ENCODE results near the gene PDLIM5. TPM values are rescaled to one million over a fixed set of nuclear protein-coding genes. Genes with fewer than 3 reads are reported as not detected.

PDLIM5 gene
- total RNA-seq, 2 donors from 2014 or later = 598 to 841 TPM

DNA sequence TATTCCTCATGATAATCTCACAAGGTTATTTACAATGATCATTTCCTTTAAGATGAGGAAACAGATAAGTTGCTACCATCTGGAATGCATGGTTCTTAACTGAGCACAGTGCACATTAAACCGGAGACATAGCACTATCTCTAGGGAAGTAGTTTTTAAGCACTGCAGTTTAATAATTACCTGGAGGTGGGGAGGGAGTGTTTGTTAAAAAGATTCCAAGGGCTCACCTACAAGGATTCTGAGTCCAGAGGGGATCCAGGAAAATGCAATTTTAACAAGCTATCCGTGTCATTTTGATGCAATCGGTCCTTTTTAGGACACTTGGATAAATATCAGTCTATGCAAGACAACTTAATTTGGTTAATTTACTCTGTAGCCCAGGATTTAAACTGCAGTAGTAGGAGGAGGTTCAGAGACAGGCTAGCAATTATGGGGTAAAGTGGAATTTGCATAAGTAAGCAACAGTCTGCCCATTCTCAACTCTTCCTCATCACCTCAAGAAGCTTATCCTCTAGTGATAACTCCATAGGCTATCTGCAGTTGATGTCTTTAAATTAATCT, 2.8 kb upstream of the PDLIM5 start:
- TF ChIP-seq, protein P1, sequence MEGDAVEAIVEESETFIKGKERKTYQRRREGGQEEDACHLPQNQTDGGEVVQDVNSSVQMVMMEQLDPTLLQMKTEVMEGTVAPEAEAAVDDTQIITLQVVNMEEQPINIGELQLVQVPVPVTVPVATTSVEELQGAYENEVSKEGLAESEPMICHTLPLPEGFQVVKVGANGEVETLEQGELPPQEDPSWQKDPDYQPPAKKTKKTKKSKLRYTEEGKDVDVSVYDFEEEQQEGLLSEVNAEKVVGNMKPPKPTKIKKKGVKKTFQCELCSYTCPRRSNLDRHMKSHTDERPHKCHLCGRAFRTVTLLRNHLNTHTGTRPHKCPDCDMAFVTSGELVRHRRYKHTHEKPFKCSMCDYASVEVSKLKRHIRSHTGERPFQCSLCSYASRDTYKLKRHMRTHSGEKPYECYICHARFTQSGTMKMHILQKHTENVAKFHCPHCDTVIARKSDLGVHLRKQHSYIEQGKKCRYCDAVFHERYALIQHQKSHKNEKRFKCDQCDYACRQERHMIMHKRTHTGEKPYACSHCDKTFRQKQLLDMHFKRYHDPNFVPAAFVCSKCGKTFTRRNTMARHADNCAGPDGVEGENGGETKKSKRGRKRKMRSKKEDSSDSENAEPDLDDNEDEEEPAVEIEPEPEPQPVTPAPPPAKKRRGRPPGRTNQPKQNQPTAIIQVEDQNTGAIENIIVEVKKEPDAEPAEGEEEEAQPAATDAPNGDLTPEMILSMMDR (IDR thresholded peaks at IDR 0.05) = no peak
- no peaks in the 10 kb centered on the region for H3K9me3 ChIP-seq
- H3K36me3 ChIP-seq = peaks cover 12% of the 10 kb centered on the region
- H3K4me1 ChIP-seq = peaks cover 0 to 11% of the 10 kb centered on the region in 2 donors
- H3K27me3 ChIP-seq = no peaks in the 10 kb centered on the region
- DNase-seq (ENCODE audit: low spot score) = no peak
- H3K27ac ChIP-seq = no peak overlapping the region
- no peak overlapping the region for H3K4me3 ChIP-seq

DNA sequence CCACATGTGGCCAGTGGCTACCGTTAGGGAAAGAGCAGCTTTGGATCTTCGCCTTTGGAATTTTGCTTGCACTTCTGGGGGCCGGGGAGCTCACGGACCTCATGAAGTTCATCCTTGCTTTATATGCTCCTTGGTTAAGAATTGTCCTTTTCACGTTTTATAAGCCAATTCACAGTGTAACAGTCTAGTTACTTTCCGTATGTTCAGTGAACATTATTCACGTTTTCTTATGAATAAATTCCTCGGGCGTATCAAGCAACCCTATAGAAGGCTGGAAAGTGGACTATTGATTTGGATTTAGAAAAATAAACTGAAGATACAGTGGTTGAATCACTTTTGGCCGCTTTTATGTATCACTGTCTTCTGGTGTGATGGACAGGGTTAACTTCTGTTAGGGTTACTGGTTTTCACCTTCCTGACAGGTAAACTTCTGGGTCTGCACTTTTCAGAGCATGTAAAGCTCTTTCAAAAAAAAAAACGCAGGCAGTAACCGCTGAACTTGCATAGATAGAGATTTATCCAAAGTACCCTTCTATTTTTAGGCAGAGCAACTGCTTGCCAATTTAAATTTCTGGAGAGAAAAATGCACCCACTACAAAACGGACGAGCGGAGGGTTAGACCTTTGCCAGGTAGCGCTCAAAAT, 569 bp upstream of the PDLIM5 start:
- Histone ChIP-seq H3K27me3 (no peaks in the 10 kb centered on the region), H3K4me3 (peak overlapping the region; percentile 98 to 99), H3K36me3 (peaks cover 31% of the 10 kb centered on the region), H3K9me3 (no peaks in the 10 kb centered on the region), H3K27ac (peak overlapping the region; percentile 98 to 99), H3K4me1 (peaks cover 0 to 11% of the 10 kb centered on the region in 2 donors)
- TF ChIP-seq, protein P1 (IDR thresholded peaks at IDR 0.05) = no peak
- DNase-seq (ENCODE audit: low spot score) = no peak

DNA sequence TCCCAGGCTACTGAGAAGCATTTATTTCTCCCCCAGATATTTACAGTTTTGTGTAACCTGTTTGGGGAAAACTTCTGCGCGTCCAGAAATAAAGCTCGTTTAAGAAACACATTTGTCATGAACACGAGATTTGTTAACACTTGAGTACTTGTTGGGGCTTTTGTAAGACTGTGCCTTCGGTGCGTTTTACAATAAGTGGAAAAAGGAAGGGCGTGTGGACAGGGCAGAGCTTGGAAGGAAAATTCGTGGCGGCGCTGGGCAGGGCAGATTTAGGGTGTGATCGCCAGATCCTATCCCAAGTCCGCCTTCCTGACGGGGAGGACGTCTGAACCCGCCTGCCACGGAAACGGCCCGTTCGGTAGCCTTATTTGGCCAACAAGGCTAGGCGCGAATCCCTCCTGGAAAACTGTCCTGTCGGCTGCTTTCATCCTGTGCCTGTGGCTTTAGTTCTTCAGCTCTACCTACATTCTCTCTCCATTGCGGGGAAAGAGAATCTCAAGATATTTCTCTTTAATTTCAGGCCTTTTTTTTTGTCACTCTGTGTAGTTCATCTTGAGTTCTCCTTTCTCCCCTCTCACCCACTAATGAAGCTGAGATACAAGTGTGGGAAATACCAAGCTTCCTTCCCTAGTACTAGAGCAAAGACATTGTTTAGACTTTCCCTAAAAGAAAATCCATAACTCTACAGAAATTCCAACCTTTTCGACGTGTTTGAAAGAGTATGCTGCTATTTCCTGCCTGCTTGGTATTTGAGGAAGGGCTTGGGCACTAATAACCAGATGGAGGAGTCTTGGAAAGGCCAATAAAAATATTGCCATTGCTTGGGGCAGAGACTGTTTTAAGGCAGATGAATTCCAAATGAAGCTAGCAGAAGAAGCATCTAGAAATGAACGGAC, 982 bp downstream of the PDLIM5 start:
- Histone ChIP-seq H3K4me3 (peak overlapping the region; percentile 98 to 99), H3K36me3 (peaks cover 44% of the 10 kb centered on the region), H3K27ac (peak overlapping the region; percentile 98 to 99), H3K4me1 (peaks cover 0 to 11% of the 10 kb centered on the region in 2 donors), H3K27me3 (no peaks in the 10 kb centered on the region), H3K9me3 (no peaks in the 10 kb centered on the region)
- TF ChIP-seq, protein P1 (IDR thresholded peaks at IDR 0.05) = no peak
- peak; percentile 92 for DNase-seq (ENCODE audit: low spot score)

DNA sequence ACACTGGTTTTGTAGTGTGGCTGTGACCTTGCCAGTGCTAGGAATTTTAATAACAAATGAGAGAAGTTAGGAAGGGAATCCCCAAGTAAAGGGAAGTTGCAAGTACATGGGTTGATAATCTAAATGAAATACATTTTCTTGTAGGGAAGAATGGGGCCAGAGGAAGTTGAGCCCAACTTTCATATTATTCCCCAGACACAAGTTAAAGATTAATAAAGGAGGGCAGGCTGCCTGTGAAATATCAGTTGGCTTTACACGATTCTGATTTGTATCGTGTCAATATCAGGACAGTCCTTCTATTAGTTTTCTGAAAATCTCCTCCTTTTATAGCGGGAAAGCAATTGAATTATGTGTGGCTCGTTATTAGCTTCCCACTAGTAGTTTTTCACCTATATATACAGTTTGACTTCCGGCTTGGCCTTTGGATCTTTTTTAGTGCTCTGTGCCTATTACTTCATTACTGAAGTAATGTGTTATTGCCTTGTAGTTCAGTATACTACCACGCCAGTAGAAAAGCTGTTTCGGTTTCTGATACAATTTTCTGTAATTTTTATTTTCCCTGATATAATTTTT, 1.7 kb downstream of the PDLIM5 start:
- TF ChIP-seq, protein P1 (IDR thresholded peaks at IDR 0.05) = no peak
- DNase-seq (ENCODE audit: low spot score) = no peak
- peaks cover 0 to 11% of the 10 kb centered on the region in 2 donors for H3K4me1 ChIP-seq

DNA sequence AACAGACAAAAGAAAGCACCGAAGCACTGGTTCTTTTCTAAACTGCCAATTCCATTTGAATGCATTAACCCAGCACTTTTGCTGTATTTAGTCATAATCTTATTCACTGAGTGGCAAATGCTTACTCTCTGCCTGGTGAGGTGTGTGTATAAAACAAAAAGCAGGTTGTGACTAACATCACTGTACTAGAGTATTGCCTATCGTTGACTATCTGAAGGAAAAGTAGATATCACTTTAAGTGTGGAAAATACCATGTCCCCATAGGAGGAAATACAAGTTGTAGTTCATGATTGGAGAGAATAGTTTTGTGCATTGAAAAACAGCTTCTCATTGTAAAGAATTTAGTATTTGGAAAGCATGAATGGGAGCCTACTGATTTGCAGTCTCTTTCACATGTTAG, 2.7 kb downstream of the PDLIM5 start:
- Histone ChIP-seq H3K4me1 (peaks cover 0 to 9% of the 10 kb centered on the region in 2 donors), H3K27me3 (no peaks in the 10 kb centered on the region), H3K36me3 (peaks cover 50% of the 10 kb centered on the region), H3K27ac (peak overlapping the region; percentile 98 to 99), H3K9me3 (no peaks in the 10 kb centered on the region), H3K4me3 (peak overlapping the region; percentile 98 to 99)
- no peak for DNase-seq (ENCODE audit: low spot score)
- TF ChIP-seq, protein P1 (IDR thresholded peaks at IDR 0.05) = no peak

More for the DNA sequence above, 1.7 kb downstream of the PDLIM5 start:
- Histone ChIP-seq H3K4me3 (peak overlapping the region; percentile 98 to 99), H3K27ac (peak overlapping the region; percentile 98 to 99), H3K27me3 (no peaks in the 10 kb centered on the region), H3K36me3 (peaks cover 44% of the 10 kb centered on the region), H3K9me3 (no peaks in the 10 kb centered on the region)

All from right atrium auricular region (tissue), 2 donors.